ENCODE measurements around the gene GRK5. TPM values are rescaled to one million over a fixed set of nuclear protein-coding genes. Genes with fewer than 3 reads are reported as not detected.

Gene GRK5
- total RNA-seq, 4 donors from 2014 or later = 43.5 to 61.7 (median 48.9) TPM

GRCh38 chr10:119478111-119478802, 270.9 kb downstream of the GRK5 start:
- no peak for TF ChIP-seq POLR2A (IDR thresholded peaks at IDR 0.05)
- TF ChIP-seq, protein P1, sequence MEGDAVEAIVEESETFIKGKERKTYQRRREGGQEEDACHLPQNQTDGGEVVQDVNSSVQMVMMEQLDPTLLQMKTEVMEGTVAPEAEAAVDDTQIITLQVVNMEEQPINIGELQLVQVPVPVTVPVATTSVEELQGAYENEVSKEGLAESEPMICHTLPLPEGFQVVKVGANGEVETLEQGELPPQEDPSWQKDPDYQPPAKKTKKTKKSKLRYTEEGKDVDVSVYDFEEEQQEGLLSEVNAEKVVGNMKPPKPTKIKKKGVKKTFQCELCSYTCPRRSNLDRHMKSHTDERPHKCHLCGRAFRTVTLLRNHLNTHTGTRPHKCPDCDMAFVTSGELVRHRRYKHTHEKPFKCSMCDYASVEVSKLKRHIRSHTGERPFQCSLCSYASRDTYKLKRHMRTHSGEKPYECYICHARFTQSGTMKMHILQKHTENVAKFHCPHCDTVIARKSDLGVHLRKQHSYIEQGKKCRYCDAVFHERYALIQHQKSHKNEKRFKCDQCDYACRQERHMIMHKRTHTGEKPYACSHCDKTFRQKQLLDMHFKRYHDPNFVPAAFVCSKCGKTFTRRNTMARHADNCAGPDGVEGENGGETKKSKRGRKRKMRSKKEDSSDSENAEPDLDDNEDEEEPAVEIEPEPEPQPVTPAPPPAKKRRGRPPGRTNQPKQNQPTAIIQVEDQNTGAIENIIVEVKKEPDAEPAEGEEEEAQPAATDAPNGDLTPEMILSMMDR (IDR thresholded peaks at IDR 0.05) = no peak
- no peak for TF ChIP-seq EP300 (IDR thresholded peaks at IDR 0.05)
- H3K9me3 ChIP-seq = no peaks in the 10 kb centered on the region
- no peaks in the 10 kb centered on the region for H3K27me3 ChIP-seq
- H3K4me1 ChIP-seq = peaks cover 0 to 5% (median 2%) of the 10 kb centered on the region in 4 donors
- no peak overlapping the region for H3K27ac ChIP-seq
- no peaks in the 10 kb centered on the region for H3K36me3 ChIP-seq
- DNase-seq (ENCODE audit: low spot score in 2 of 2) = no peak
- 46 to 51% methylated on average over 8 of the region's 8 CpGs for WGBS, 2 donors
- no peak overlapping the region for H3K4me3 ChIP-seq

GRCh38 chr10:119478811-119479341, 271.5 kb downstream of the GRK5 start:
- H3K27ac ChIP-seq = no peak overlapping the region
- H3K27me3 ChIP-seq = no peaks in the 10 kb centered on the region
- no peak for TF ChIP-seq EP300 (IDR thresholded peaks at IDR 0.05)
- no peak for TF ChIP-seq POLR2A (IDR thresholded peaks at IDR 0.05)
- TF ChIP-seq, protein P1 (IDR thresholded peaks at IDR 0.05) = no peak
- no peaks in the 10 kb centered on the region for H3K36me3 ChIP-seq
- H3K4me3 ChIP-seq = no peak overlapping the region
- H3K9me3 ChIP-seq = no peaks in the 10 kb centered on the region
- WGBS, 2 donors = 35 to 36% methylated on average over 6 of the region's 6 CpGs
- peaks cover 0 to 5% (median 2%) of the 10 kb centered on the region in 4 donors for H3K4me1 ChIP-seq
- no peak for DNase-seq (ENCODE audit: low spot score in 2 of 2)

GRCh38 chr10:119479532-119479931, 272.2 kb downstream of the GRK5 start:
- Histone ChIP-seq H3K9me3 (no peaks in the 10 kb centered on the region), H3K36me3 (no peaks in the 10 kb centered on the region), H3K4me1 (peaks cover 0 to 5% (median 2%) of the 10 kb centered on the region in 4 donors), H3K4me3 (no peak overlapping the region), H3K27me3 (no peaks in the 10 kb centered on the region), H3K27ac (no peak overlapping the region)
- TF ChIP-seq POLR2A (IDR thresholded peaks at IDR 0.05) = no peak
- DNase-seq (ENCODE audit: low spot score in 2 of 2) = no peak
- WGBS, 2 donors = 47 to 64% methylated on average over 8 of the region's 8 CpGs

DNA sequence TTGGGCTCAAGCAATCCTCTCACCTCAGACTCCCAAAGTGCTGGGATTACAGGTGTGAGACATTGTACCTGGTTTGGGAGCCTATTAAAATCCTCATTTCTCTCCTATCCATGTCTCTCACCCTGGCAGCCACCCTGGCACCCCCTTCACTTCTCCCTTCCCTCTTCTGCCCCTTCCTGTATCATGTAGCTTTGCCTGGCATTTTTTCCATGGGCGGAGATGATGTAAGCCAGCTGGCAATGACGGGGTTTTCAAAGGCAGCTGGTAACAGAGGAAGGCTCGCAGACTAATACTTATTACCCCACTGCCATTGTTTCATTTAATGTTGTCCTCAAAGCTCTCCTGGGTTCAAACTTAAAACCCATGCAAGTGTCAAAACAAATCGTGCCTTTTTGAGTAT, 273.3 kb downstream of the GRK5 start:
- no peak overlapping the region for H3K4me3 ChIP-seq
- WGBS, 2 donors = 60% methylated on average over 4 of the region's 4 CpGs
- TF ChIP-seq, protein P1 (IDR thresholded peaks at IDR 0.05) = no peak
- no peak for TF ChIP-seq POLR2A (IDR thresholded peaks at IDR 0.05)
- no peak for TF ChIP-seq EP300 (IDR thresholded peaks at IDR 0.05)

DNA sequence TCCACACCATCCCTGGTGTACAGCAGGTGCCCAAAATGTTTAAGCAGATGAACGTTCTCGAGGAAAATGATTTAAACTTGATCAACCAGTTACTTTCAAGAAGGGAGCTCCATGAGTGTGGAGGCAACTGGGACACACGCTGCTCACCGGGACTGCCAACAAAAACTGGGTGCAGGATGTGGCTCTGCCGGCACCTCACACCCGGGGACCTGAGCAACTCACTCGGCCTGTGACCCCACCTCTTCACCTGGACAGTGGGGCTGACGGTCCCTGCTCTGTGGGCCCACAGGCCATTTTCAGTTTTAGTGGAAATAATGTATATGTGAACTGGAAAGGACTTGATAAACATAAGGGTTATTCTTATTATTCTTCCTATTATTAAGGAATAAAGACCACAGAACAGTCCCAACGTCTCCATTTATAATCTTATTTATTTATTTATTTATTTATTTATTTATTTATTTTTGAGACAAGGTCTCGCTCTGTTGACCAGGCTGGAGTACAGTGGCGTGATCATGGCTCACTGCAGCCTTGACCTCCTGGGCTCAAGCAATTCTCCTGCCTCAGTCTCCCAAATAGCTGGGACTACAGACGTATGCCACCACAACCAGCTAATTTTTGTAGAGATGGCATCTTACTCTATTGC, 274.5 kb downstream of the GRK5 start:
- H3K9me3 ChIP-seq = no peaks in the 10 kb centered on the region
- H3K27me3 ChIP-seq = no peaks in the 10 kb centered on the region
- no peaks in the 10 kb centered on the region for H3K36me3 ChIP-seq
- TF ChIP-seq EP300 (IDR thresholded peaks at IDR 0.05) = no peak
- TF ChIP-seq, protein P1 (IDR thresholded peaks at IDR 0.05) = no peak
- TF ChIP-seq POLR2A (IDR thresholded peaks at IDR 0.05) = no peak
- no peak for DNase-seq (ENCODE audit: low spot score in 2 of 2)
- no peak overlapping the region for H3K4me3 ChIP-seq
- no peak overlapping the region for H3K27ac ChIP-seq
- peaks cover 0 to 5% (median 2%) of the 10 kb centered on the region in 4 donors for H3K4me1 ChIP-seq
- 84 to 90% methylated on average over 12 of the region's 12 CpGs for WGBS, 2 donors

More for the DNA sequence above, 273.3 kb downstream of the GRK5 start:
- no peak for DNase-seq (ENCODE audit: low spot score in 2 of 2)
- Histone ChIP-seq H3K27ac (no peak overlapping the region), H3K9me3 (no peaks in the 10 kb centered on the region), H3K36me3 (no peaks in the 10 kb centered on the region), H3K4me1 (peaks cover 0 to 5% (median 2%) of the 10 kb centered on the region in 4 donors), H3K27me3 (no peaks in the 10 kb centered on the region)

All from tibial nerve (tissue), 4 donors.